GM10266 (cell line): ENCODE measurements around the gene PITX1.

Experiments
- DNase-seq: peaks from one replicate; pipeline ENCODE4 v3.0.0; 2012; ENCODE audit errors: extremely low spot score
- TF ChIP-seq, protein P1 (sequence below): IDR thresholded peaks from 2 replicates; pipeline ENCODE4 v1.5.1; 2012; ENCODE audit warnings: mild to moderate bottlenecking, low read depth; ENCODE audit not compliant: control insufficient read depth, insufficient read depth; ENCODE audit errors: missing control alignments

PITX1 gene

GRCh38 chr5:135066781-135067180 is 32.8 kb upstream of the PITX1 start:
- TF ChIP-seq, protein P1, sequence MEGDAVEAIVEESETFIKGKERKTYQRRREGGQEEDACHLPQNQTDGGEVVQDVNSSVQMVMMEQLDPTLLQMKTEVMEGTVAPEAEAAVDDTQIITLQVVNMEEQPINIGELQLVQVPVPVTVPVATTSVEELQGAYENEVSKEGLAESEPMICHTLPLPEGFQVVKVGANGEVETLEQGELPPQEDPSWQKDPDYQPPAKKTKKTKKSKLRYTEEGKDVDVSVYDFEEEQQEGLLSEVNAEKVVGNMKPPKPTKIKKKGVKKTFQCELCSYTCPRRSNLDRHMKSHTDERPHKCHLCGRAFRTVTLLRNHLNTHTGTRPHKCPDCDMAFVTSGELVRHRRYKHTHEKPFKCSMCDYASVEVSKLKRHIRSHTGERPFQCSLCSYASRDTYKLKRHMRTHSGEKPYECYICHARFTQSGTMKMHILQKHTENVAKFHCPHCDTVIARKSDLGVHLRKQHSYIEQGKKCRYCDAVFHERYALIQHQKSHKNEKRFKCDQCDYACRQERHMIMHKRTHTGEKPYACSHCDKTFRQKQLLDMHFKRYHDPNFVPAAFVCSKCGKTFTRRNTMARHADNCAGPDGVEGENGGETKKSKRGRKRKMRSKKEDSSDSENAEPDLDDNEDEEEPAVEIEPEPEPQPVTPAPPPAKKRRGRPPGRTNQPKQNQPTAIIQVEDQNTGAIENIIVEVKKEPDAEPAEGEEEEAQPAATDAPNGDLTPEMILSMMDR: no peak
- no peak for DNase-seq

DNA sequence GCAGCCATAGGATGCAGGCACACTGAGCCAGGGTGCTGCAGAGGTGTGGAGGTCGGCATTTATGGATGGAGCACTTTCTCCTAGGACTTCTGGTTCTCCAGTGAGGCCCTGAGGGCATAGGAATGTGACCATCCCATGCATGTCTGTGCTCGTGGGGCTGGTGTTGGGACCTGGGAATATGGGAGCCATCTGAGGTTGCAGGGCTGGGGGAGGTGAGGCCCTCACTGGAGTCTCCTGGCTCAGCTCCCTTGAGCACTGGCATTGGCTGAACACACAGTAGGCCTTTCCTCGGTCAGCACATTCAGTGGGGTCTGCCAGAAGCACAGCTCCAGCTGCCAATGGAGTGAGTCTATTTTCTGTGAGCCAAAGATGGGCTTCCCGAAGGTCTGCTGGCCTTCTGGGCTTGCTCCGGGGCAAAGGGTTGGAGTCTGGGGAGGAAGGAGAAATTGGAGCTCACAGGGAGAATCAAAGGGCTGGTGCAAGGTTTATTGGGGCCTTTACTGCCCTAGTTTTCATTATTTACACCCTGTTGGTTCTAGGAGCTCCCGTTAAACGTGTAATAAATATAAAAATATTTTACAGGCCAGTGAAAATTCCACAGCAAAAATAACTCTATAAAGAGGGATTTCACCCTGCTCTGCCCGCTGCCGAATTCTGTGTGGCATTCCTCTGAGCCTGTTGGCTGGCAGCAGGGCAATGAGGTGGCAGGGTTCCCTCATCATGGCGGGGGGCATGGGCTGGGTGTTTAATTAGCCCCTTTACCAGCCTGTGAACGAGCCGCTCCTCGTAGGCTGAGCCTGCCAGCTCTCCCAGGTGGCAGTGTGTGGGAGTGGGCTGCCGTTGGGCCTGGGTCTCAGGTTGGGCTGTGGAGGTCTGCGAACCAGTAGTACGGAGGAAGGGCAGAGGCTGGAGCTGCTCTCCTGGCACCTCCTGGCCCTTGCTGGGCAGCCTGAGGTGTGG is 31.6 kb upstream of the PITX1 start:
- TF ChIP-seq, protein P1: no peak
- no peak for DNase-seq

DNA sequence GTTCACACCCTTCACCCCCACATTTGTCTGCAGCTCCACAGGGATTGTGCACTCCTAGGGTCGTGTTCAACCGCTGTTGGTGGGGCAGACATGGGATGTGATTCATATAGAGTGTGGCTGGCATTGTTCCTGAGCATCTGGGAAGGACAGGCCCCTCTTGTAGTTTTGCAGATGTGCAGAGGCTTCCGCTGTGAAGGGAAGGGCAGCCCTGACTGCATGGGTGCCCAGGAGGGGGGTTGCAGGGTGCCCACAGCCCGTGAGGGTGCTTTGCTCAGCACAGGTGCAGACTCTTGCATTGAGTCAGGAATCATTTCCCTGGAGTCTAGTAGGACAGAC is 30.2 kb upstream of the PITX1 start:
- TF ChIP-seq, protein P1: no peak
- DNase-seq: no peak

GRCh38 chr5:135063511-135064234 is 29.6 kb upstream of the PITX1 start:
- TF ChIP-seq, protein P1: no peak
- no peak for DNase-seq

GRCh38 chr5:135063056-135063445 is 29.0 kb upstream of the PITX1 start:
- DNase-seq: no peak
- TF ChIP-seq, protein P1: no peak

GRCh38 chr5:135062216-135063055 is 28.4 kb upstream of the PITX1 start:
- no peak for DNase-seq
- TF ChIP-seq, protein P1: no peak
